GM21576 (cell line): ENCODE measurements around the gene SIM2.

Source experiments
- ATAC-seq: cut with Tn5 transposase; IDR thresholded peaks from one replicate; pipeline ENCODE4 v1.9.1; 2021; ENCODE audit warnings: mild to moderate bottlenecking, moderate library complexity; ENCODE audit not compliant: unreplicated experiment

The SIM2 gene

GRCh38 chr21:36759348-36760083, 60.6 kb downstream of the SIM2 start:
- ATAC-seq, result no peak

GRCh38 chr21:36761685-36762084, 62.8 kb downstream of the SIM2 start:
- no peak for ATAC-seq

GRCh38 chr21:36762642-36763041, 63.7 kb downstream of the SIM2 start:
- ATAC-seq, result no peak

- no peak for ATAC-seq
These were observed 64.4 kb downstream of the SIM2 start for GRCh38 chr21:36763305-36763704.

- no peak for ATAC-seq
These were observed 66.3 kb downstream of the SIM2 start for GRCh38 chr21:36765229-36765628.

GRCh38 chr21:36766511-36766910, 67.6 kb downstream of the SIM2 start:
- no peak for ATAC-seq

GRCh38 chr21:36767096-36767495, 68.2 kb downstream of the SIM2 start:
- ATAC-seq, result no peak

- no peak for ATAC-seq
These were observed 69.6 kb downstream of the SIM2 start for GRCh38 chr21:36768496-36768895.

GRCh38 chr21:36769051-36769839, 70.3 kb downstream of the SIM2 start:
- ATAC-seq, result no peak

GRCh38 chr21:36773117-36773516, 74.2 kb downstream of the SIM2 start:
- no peak for ATAC-seq

- ATAC-seq, result no peak
These were observed 75.1 kb downstream of the SIM2 start for GRCh38 chr21:36773995-36774394.

- no peak for ATAC-seq
These were observed 78.2 kb downstream of the SIM2 start for GRCh38 chr21:36776981-36777617.

GRCh38 chr21:36780861-36781260, 81.9 kb downstream of the SIM2 start:
- no peak for ATAC-seq

- ATAC-seq, result no peak
These were observed 84.9 kb downstream of the SIM2 start for GRCh38 chr21:36783612-36784374.

GRCh38 chr21:36784947-36785346, 86.0 kb downstream of the SIM2 start:
- ATAC-seq, result no peak

GRCh38 chr21:36785615-36786014, 86.7 kb downstream of the SIM2 start:
- ATAC-seq, result no peak

GRCh38 chr21:36786186-36786585, 87.3 kb downstream of the SIM2 start:
- ATAC-seq, result no peak

GRCh38 chr21:36788120-36788638, 89.3 kb downstream of the SIM2 start:
- ATAC-seq, result no peak

GRCh38 chr21:36790616-36791015, 91.7 kb downstream of the SIM2 start:
- no peak for ATAC-seq

GRCh38 chr21:36791180-36791579, 92.3 kb downstream of the SIM2 start:
- no peak for ATAC-seq
